Hepatocyte (in vitro differentiated cells): Measurements from ENCODE around the gene PRKAR1A. TPM values are rescaled to one million over a fixed set of nuclear protein-coding genes. Genes with fewer than 3 reads are reported as not detected.
A peak's percentile ranks its signal among the peaks of the same experiment; 100 is the strongest.

Experiments used
- DNase-seq: peaks from one replicate; pipeline ENCODE4 v3.0.0-alpha.2; 2016; ENCODE audit warnings: low spot score
- H2AFZ ChIP-seq: fragments of 200-600 bp; sonication (generic); 2 replicates; pipeline ENCODE4 v1.6.0; 2016; ENCODE audit warnings: antibody characterized with exemption, mild to moderate bottlenecking
- H3K27ac ChIP-seq: fragments of 200-600 bp; sonication (generic); 2 replicates; pipeline ENCODE4 v1.5.1; 2016; ENCODE audit warnings: mild to moderate bottlenecking
- H3K27me3 ChIP-seq: fragments of 200-600 bp; sonication (generic); 2 replicates; pipeline ENCODE4 v1.6.1; 2016
- H3K36me3 ChIP-seq: fragments of 200-600 bp; sonication (generic); replicated peaks from 2 replicates; pipeline ENCODE4 v1.5.1; 2016; ENCODE audit warnings: low read depth; ENCODE audit not compliant: insufficient read depth
- H3K4me1 ChIP-seq: fragments of 200-600 bp; sonication (generic); 2 replicates; pipeline ENCODE4 v1.5.1; 2016; ENCODE audit warnings: mild to moderate bottlenecking, moderate library complexity; ENCODE audit not compliant: insufficient read depth
- H3K4me2 ChIP-seq: fragments of 200-600 bp; sonication (generic); 2 replicates; pipeline ENCODE4 v1.6.0; 2016
- H3K4me3 ChIP-seq: fragments of 200-600 bp; sonication (generic); 2 replicates; pipeline ENCODE4 v1.5.1; 2016; ENCODE audit warnings: mild to moderate bottlenecking
- H3K79me2 ChIP-seq: fragments of 200-600 bp; sonication (generic); 2 replicates; pipeline ENCODE4 v1.6.0; 2017; ENCODE audit warnings: mild to moderate bottlenecking
- H3K9me2 ChIP-seq: fragments of 200-600 bp; sonication (generic); replicated peaks from 2 replicates; pipeline ENCODE4 v1.6.0; 2017; ENCODE audit warnings: mild to moderate bottlenecking; ENCODE audit not compliant: insufficient read depth
- H3K9me3 ChIP-seq: fragments of 200-600 bp; sonication (generic); 2 replicates; pipeline ENCODE4 v1.5.1; 2016; ENCODE audit warnings: low read depth, mild to moderate bottlenecking
- H4K20me1 ChIP-seq: fragments of 200-600 bp; sonication (generic); 2 replicates; pipeline ENCODE4 v1.6.0; 2016; ENCODE audit warnings: mild to moderate bottlenecking; ENCODE audit not compliant: insufficient read depth, poor library complexity, severe bottlenecking
- EZH2 ChIP-seq: fragments of 200-600 bp; sonication (generic); IDR thresholded peaks from 2 replicates; pipeline ENCODE4 v1.6.1; 2016; ENCODE audit warnings: antibody characterized with exemption, mild to moderate bottlenecking, borderline replicate concordance
- EZH2phosphoT487 ChIP-seq: fragments of 200-600 bp; sonication (generic); IDR thresholded peaks from one replicate; pipeline ENCODE4 v1.6.1; 2018; ENCODE audit warnings: antibody characterized with exemption, mild to moderate bottlenecking, low read depth, moderate library complexity; ENCODE audit not compliant: unreplicated experiment, severe bottlenecking
- WGBS: methylation state at CpG from one replicate; pipeline ENCODE4 v1.1.6; 2016; ENCODE audit warnings: low lambda C conversion rate; ENCODE audit errors: missing lambda C conversion rate; 5-methylcytosine and 5-hydroxymethylcytosine counted together
- polyA plus RNA-seq: library from polyadenylated mRNA; unstranded; fragments of >200 nt; fragmentation: Nextera tagmentation; extraction: Ambion mirVana; gene quantifications from 2 replicates; pipeline ENCODE4 v1.2.1, GENCODE V29; 2016
- total RNA-seq: library from RNA; depleted of rRNA; stranded (reverse); fragments of >200 nt; gene quantifications from 2 replicates; pipeline ENCODE4 v1.2.3, GENCODE V29; 2014
- TF ChIP-seq, protein P1 (sequence below): fragments of 200-600 bp; sonication (generic); IDR thresholded peaks from 2 replicates; pipeline ENCODE4 v1.5.1; 2016; ENCODE audit warnings: antibody characterized with exemption, mild to moderate bottlenecking; ENCODE audit not compliant: poor library complexity

Gene PRKAR1A
- total and polyA plus RNA-seq, 2 experiments from 2014 or later: 182 to 253 TPM

DNA sequence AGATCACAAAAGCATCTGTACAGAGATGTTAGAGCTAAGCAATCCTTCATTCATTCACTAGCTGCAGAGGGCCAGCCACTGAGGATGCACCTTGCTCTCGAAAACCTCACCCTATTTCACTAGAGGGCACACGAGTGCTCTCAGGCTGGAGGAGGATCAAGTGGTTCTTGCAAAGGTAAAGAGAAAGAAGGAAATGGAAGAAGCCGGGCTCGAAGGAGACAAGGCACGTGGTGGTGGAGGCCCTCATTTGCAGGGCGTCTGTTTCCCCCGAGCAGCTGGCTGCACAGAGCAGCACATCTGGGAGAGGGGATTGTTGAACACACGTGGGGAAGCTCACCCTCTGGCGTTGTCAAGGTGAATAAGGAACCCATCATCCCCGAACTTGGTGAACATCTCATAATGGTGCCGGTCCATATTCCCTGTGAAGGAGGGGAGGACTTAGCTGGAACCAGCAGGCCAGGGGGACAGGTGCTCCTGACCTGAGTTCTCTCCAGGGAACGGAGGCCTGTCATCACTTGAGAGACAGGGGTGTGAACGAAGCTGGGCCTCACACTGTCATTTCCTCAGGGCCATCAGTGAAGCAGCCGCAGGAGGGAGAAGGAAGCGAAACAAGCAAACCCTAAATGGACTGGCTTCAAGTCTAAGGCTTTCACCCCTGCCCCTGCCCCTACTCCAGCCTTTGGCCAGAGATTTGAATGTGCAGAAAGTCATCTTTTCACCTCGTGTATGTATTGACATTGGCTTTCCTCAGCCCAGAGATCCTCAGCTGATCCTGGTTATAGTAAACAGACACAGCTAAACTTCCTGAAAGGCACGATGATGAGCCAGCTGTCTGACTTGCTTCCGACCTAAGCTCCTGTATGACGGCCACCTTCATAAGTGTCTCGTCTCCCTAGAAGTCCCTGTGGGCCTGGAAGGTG, 27.6 kb downstream of the PRKAR1A start:
- H3K79me2 ChIP-seq: no peaks in the 10 kb centered on the region
- no peaks in the 10 kb centered on the region for H3K36me3 ChIP-seq
- TF ChIP-seq, protein P1, sequence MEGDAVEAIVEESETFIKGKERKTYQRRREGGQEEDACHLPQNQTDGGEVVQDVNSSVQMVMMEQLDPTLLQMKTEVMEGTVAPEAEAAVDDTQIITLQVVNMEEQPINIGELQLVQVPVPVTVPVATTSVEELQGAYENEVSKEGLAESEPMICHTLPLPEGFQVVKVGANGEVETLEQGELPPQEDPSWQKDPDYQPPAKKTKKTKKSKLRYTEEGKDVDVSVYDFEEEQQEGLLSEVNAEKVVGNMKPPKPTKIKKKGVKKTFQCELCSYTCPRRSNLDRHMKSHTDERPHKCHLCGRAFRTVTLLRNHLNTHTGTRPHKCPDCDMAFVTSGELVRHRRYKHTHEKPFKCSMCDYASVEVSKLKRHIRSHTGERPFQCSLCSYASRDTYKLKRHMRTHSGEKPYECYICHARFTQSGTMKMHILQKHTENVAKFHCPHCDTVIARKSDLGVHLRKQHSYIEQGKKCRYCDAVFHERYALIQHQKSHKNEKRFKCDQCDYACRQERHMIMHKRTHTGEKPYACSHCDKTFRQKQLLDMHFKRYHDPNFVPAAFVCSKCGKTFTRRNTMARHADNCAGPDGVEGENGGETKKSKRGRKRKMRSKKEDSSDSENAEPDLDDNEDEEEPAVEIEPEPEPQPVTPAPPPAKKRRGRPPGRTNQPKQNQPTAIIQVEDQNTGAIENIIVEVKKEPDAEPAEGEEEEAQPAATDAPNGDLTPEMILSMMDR: peak; percentile 26
- TF ChIP-seq EZH2 (no peak), EZH2phosphoT487 (no peak)
- 84% methylated on average over 20 of the region's 20 CpGs for WGBS
- H3K4me3 ChIP-seq: no peak overlapping the region
- no peaks in the 10 kb centered on the region for H3K9me3 ChIP-seq
- peaks cover 4% of the 10 kb centered on the region for H3K4me1 ChIP-seq
- H4K20me1 ChIP-seq: no peaks in the 10 kb centered on the region
- no peak overlapping the region for H3K4me2 ChIP-seq
- H3K27me3 ChIP-seq: no peaks in the 10 kb centered on the region
- DNase-seq: peak; percentile 23
- no peak overlapping the region for H3K27ac ChIP-seq
- no peaks in the 10 kb centered on the region for H3K9me2 ChIP-seq
- H2AFZ ChIP-seq: no peak overlapping the region

DNA sequence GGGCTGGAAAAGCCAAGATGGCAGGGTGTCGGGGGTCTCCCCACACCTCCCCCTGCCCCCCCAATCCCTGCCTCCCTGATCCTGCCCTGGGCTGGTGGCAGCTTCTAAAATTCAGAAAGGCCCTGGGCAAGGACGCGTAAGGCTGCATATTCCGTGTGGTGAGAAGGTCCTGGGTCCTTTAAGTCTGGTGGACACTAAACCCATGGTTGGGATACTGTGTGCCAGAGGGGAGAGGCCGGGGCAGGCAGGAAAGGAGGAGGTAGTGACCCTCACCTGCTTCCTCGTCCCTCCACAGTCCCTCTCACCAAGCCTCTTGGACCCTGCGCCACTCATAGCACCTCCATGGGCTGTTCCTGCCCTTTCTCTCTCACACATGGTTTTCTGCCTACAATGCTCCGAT, 28.8 kb downstream of the PRKAR1A start:
- no peaks in the 10 kb centered on the region for H4K20me1 ChIP-seq
- DNase-seq: no peak
- no peaks in the 10 kb centered on the region for H3K9me3 ChIP-seq
- H3K27ac ChIP-seq: no peak overlapping the region
- H3K27me3 ChIP-seq: no peaks in the 10 kb centered on the region
- WGBS: 96% methylated on average over 8 of the region's 8 CpGs
- peaks cover 4% of the 10 kb centered on the region for H3K4me1 ChIP-seq
- H2AFZ ChIP-seq: no peak overlapping the region
- no peak for TF ChIP-seq EZH2phosphoT487
- H3K79me2 ChIP-seq: no peaks in the 10 kb centered on the region
- H3K4me2 ChIP-seq: no peak overlapping the region
- H3K36me3 ChIP-seq: no peaks in the 10 kb centered on the region
- no peak overlapping the region for H3K4me3 ChIP-seq
- no peaks in the 10 kb centered on the region for H3K9me2 ChIP-seq

DNA sequence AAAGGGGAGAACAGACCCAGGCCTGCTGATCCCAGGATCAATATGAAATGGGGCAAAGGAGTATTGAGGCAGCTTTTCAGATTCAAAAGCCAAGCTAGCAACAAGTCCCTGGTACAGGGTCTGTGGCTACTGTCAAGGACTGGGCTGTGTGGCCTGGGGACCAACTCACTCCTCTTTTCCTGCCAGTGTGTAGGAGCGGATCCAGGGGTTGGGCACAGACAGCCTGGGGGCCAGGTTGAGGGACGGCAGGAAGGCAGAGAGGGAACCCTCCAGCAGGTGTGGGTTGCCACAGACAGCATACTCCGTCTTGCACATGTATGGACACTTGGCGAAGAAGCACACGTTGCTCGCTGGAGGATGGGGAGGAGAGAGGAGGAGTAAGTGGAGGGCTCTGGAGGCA, 29.6 kb downstream of the PRKAR1A start:
- Histone ChIP-seq H3K36me3 (no peaks in the 10 kb centered on the region), H3K4me3 (no peak overlapping the region), H2AFZ (no peak overlapping the region), H3K4me2 (no peak overlapping the region), H3K27me3 (no peaks in the 10 kb centered on the region), H3K79me2 (no peaks in the 10 kb centered on the region), H3K9me3 (no peaks in the 10 kb centered on the region), H4K20me1 (no peaks in the 10 kb centered on the region), H3K4me1 (peaks cover 4% of the 10 kb centered on the region), H3K9me2 (no peaks in the 10 kb centered on the region), H3K27ac (no peak overlapping the region)
- no peak for DNase-seq
- TF ChIP-seq, protein P1: no peak
- no peak for TF ChIP-seq EZH2
- no peak for TF ChIP-seq EZH2phosphoT487
- 96% methylated on average over 6 of the region's 6 CpGs for WGBS

DNA sequence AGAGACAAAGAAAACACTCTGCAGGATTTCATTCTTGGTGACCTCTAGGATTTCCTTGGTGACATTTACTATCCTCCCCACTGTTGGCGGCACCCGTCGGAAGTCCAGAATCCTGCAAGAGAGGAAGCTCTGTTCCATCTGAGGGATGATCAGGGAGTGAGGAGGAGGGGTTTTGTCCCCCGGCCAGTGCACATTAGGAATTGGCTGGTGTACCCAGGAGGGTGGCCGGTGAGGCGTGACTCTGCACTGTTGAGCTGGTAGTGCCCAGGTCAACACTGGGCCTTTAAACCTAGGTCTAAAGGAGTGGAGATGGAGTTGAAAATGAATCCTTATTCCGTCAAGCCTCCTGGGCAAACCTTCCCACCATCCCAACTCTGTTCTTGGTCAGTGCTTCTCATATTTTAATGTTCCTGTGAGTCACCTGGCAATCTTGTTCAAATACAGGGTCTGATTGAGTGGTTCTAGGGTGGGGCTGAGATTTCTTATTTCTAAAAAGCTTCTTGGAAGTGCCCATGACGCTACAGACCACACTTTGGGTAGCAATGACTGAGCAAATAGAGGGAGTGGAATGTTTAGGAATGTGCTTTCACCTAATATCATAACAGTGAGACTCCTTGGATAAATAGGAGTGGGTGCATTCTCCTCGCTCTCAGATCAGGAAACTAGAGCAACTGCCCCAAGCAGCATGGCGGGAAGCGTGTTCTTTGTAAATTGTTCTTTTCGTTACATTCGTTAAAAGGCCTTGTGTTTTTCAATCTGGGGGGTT, 30.7 kb downstream of the PRKAR1A start:
- Histone ChIP-seq H3K4me1 (peaks cover 4% of the 10 kb centered on the region), H3K4me3 (no peak overlapping the region), H3K9me3 (no peaks in the 10 kb centered on the region), H3K27me3 (no peaks in the 10 kb centered on the region), H3K4me2 (no peak overlapping the region), H2AFZ (no peak overlapping the region), H4K20me1 (no peaks in the 10 kb centered on the region), H3K79me2 (no peaks in the 10 kb centered on the region), H3K27ac (peak overlapping the region; percentile 40), H3K9me2 (no peaks in the 10 kb centered on the region), H3K36me3 (no peaks in the 10 kb centered on the region)
- DNase-seq: no peak
- 93% methylated on average over 13 of the region's 13 CpGs for WGBS
- TF ChIP-seq EZH2: no peak
- TF ChIP-seq, protein P1: no peak
- no peak for TF ChIP-seq EZH2phosphoT487
